ENCODE data around the gene WDR4. TPM values are rescaled to one million over a fixed set of nuclear protein-coding genes. Genes with fewer than 3 reads are reported as not detected.
"Not testable (repeated sequence)": the region's sequence is repeated elsewhere in the genome, so short reads cannot be mapped to it uniquely, and the experiment has no call there.

Gene WDR4
- total RNA-seq, 1 donor from 2014 or later: 18.6 TPM

GRCh38 chr21:42853621-42854020 is 25.7 kb downstream of the WDR4 start:
- DNase-seq (ENCODE audit: low spot score): no peak

DNA sequence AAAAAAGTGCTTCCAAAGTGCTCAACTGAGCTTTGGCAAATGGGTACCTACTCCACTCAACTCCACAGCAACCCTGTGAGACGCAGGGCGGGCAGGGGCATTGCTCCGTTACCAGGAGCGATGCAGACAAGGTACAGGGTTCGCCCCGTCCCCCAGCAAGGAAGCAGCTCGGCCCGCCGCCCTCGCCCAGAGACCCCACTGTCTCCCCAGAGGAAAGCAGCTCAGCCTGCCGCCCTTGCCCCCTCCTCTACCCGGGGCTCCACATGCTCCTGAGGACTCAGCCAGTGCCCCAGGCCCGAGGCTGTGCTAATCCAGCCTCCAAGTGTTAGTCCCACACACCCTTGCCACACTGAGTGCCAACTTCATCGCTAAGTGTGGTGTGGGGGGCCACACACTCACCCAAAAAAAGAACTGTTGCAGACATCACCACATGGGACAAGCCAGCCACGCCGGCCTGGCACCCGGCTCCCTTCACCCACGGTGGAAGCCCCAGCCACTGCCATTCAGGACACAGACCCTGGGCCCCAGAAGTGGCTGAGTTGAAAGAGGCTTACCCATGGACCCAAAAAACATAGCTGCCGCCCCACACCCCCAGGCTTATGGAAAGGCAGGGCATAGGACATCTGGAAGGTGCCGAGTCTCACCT is 26.3 kb downstream of the WDR4 start:
- DNase-seq (ENCODE audit: low spot score): no peak

- DNase-seq (ENCODE audit: low spot score): no peak
These were observed 27.3 kb downstream of the WDR4 start for GRCh38 chr21:42851812-42852665.

- no peak for DNase-seq (ENCODE audit: low spot score)
These were observed 28.4 kb downstream of the WDR4 start for GRCh38 chr21:42850866-42851391.

- no peak for DNase-seq (ENCODE audit: low spot score)
These were observed 28.9 kb downstream of the WDR4 start for GRCh38 chr21:42850463-42850862.

- no peak for DNase-seq (ENCODE audit: low spot score)
These were observed 29.5 kb downstream of the WDR4 start for GRCh38 chr21:42849759-42850412.

DNA sequence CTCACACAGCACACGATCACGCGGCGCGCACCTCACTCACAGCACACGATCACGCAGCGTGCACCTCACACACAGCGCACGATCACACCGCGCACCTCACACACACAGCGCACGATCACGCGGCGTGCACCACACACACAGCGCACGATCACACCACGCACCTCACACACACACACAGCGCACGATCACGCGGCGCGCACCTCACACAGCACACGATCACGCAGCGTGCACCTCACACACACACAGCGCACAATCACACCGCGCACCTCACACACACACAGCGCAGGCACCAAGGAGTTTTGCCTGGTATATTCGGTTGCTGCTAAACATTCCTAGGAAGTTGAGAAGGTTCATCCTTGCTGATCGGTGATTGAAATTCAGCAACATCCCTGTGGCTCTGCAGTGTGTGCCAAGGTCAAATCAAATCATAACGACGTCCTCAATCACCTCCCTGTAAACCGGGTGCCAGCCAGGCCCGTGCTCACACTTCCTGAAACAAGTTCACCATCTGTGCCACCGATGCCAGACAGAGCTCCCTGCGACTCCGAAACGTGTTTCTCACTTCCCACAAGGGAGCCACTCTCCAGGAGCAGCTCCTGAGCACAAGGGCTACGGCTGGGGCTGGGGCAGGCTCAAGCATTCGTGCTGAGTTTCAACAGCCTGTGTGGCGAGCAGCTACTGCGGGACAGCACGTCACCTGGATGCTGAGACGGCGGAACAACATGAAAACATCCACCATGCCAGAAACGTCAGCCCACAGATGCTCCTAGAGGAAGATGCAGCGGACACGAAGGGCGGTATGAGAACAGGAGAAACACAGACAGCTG is 30.2 kb downstream of the WDR4 start:
- no peak for DNase-seq (ENCODE audit: low spot score)

DNA sequence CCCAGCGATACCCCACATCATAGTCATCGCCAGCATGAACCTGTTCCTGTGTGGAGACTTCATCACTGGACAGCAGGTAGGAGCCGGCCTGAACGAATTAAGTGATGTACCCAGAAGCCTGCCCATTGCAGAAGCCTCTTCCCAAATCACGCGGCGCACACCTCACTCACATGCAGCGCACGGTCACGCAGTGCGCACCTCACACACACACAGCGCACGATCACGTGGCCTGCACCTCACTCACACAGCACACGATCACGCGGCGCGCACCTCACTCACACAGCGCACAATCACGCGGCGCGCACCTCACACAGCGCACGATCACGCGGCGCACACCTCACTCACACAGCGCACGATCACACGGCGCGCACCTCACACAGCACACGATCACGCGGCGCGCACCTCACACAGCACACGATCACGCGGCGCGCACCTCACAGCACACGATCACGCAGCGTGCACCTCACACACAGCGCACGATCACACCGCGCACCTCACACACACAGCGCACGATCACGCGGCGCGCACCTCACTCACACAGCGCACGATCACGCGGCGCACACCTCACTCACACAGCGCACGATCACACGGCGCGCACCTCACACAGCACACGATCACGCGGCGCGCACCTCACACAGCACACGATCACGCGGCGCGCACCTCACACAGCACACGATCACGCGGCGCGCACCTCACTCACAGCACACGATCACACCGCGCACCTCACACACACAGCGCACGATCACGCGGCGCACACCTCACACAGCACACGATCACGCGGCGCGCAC is 31.0 kb downstream of the WDR4 start:
- not testable (repeated sequence) for DNase-seq (ENCODE audit: low spot score)

DNA sequence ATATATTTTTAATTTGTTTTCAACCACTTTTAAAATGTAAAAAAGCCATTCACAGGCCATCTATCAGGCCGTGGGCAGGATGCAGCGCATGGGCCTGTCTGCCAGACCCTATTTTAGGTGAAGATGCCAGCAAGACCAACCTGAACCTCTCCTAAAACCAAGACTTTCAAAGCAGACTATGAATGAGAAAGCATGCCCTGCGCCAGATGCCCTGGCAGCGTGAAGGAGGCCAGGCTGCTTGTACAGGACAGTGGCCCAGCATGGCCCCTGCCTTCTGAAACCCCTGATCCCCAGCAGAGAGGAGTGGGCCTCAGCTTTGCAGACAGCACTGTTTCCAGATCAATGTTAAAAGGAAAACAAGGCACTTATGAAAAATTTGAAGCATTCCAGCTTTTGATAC is 31.6 kb downstream of the WDR4 start:
- DNase-seq (ENCODE audit: low spot score): no peak

DNA sequence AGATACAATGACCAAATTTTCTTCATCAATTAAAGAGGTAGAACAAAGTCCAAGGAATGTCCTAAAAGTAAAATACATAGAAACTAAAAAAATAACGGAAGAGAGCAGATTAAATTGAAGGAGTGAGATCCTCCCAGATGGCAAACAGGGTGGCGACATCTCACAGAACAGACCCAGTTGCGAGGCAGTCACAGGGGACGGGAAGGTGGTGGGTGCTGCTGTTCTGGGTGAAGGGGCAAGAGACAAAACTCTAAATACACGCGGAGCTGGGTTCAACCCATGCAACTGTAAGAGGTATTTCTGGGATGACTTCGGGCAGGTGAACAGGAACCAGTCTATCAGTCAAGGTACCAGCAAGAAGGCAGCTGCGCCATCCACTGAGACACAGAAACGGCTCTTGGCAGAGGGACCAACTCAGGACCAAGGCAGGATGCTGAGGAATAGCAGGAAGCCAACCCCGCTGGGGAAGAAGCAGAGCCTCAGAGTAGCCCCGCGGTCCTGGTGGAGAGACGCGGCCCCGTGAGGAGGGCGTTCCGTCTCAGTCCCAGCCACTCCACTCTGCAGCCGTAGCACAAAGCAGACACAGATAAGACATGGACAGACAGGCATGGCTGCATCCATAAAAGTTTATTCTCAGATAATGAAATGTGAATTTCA is 32.2 kb downstream of the WDR4 start:
- DNase-seq (ENCODE audit: low spot score): peak; percentile 62

DNA sequence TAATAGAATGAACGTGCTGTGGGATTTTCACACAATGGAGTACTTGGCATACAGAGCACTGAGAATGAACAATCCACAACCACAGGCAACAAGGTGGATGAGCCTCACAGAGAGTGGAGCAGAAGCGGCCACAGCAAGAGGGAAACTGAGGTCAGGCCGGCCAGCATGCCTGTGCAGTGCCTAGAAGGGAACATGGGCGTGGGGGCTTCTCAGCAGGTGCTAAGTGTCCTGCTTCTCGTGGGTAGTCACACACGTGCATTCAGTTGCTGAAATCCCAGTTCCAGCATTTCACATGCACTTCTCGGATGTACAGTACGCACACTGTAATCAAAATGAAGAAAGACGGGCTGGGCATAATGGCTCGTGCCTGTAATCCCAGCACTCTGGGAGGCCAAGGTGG is 33.1 kb downstream of the WDR4 start:
- peak; percentile 72 for DNase-seq (ENCODE audit: low spot score)

- DNase-seq (ENCODE audit: low spot score): peak; percentile 68
These were observed 33.9 kb downstream of the WDR4 start for GRCh38 chr21:42845296-42845965.

DNA sequence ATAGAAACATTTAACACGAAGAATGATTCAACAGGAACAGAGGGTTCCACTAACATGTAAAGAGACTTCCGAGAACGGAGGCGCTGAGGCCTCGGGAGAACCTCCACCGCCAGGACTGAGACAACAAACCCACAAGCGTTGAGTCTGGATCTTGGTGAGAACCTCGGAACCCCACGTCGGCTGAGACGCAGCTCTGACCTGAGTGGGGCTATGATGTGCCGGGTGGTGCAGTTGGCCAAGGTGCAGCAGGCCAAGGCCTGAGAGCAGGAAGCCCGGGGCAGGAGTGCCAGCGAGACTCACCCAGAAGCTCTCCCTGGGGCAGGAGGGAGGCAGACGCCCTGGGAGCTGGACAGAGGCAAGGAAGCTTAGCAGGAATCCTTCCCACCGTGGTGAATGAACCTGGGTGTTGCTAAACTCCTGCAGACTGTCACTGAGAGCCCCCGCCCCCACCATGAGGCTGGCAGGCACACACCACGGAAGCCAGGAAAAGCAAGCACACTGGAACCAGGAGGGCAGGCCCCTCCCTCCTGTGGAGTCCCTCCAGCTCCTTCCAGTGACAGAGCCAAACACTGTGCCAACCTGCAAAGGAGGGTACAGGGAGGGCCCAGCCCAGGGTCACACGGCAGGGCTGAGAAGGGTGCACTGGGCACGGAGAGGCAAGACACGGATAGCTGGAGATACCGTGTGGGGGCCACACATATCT is 34.8 kb downstream of the WDR4 start:
- DNase-seq (ENCODE audit: low spot score): peak; percentile 83

DNA sequence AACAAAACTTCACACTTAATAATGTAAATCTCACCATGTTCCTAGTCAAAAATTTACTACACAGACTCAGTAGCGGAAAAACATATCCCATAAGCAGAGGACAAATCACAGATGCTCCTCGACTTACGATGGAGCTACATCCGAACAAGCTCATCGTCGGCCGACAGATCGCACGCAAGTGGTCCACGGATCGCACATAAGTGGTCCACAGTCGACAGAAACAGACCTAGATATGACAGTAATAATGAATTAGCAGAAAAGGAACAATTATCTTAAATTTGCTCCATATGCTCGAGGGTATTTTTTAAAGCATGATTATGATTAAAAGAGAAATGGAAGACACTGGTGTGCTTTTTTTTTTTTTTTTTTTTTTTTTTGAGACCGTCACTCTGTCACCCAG is 36.3 kb downstream of the WDR4 start:
- peak; percentile 59 for DNase-seq (ENCODE audit: low spot score)

GRCh38 chr21:42841916-42842655 is 37.3 kb downstream of the WDR4 start:
- peak; percentile 51 for DNase-seq (ENCODE audit: low spot score)

DNA sequence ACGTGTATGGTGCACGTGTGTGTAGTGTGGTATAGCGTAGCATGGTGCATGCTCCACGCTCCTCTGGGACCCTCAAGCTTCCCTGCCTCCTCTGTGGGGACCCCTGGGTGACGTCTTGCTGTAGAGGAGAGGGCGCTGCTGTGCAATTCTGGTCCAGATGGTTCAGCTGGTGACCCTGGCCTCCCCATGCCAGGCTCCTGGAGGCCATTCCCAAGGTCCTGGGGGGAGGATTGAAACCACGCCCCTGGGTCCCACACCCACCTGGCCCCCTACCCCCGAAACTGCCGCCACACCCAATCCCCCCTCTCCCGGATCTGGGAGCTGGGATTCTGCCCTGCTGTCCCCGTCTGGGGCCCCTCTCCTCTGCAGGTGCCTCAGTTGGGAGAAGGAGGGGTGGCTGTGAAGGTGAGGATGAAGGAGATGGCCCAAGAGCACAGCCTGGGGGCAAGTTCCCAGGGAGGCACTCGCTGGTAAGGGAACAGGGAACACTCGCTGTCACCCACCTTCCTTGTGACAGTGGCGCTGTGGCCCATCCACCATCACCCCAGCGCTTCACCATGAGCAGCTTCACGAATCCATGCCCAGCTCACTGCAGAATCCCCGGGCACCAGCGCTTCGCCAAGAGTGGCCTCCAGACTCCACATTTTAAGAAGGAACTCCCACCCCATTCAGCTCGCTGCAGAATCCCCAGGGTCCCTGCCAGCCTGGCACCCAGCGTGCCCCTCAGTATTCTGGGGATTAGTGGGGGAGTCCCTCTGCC is 38.0 kb downstream of the WDR4 start:
- peak; percentile 68 for DNase-seq (ENCODE audit: low spot score)

All from mesenteric fat pad (tissue), 1 donor.